Measurements from ENCODE around the gene C19orf25. TPM values are rescaled to one million over a fixed set of nuclear protein-coding genes. Genes with fewer than 3 reads are reported as not detected.

The C19orf25 gene
- total RNA-seq, 4 donors from 2014 or later: 34.3 to 49.6 (median 45.7) TPM

DNA sequence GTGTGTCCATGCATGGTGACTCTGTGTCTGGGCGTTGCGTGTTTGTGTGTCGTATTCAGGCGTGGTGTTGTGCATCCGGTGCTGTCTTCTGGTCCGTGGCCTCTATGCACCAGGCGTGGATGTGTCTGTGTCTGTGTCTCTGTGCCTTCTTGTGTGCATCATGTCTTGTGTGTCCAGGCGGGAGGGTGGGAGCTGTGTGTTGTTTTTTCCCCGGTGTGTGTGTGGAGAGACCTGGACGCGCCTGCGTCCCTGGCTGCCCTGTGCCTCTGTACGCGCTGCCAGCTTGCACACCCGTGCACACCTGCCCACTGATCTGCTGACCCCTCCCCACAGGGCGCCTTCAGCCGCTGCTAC is 45.9 kb upstream of the C19orf25 start:
- DNase-seq (ENCODE audit: low spot score in 2 of 2): no peak
- 51 to 60% methylated on average over 17 of the region's 17 CpGs for WGBS, 2 donors
- TF ChIP-seq CTCF (IDR thresholded peaks at IDR 0.05) (no peak), POLR2A (IDR thresholded peaks at IDR 0.05) (no peak)
- intact Hi-C loops (cut with DNase I; ENCODE audit: low total_unique reads): no loop called here
- no peak overlapping the region for H3K4me3 ChIP-seq (ENCODE audit: low read depth, poor library complexity, severe bottlenecking)

- TF ChIP-seq POLR2A (IDR thresholded peaks at IDR 0.05) (no peak), CTCF (IDR thresholded peaks at IDR 0.05) (no peak)
- intact Hi-C loops (cut with DNase I; ENCODE audit: low total_unique reads): no loop called here
- DNase-seq (ENCODE audit: low spot score in 2 of 2): no peak
- no peak overlapping the region for H3K4me3 ChIP-seq (ENCODE audit: low read depth, poor library complexity, severe bottlenecking)
- 7 to 10% methylated on average over 34 to 36 of the region's 49 CpGs for WGBS, 2 donors
Observed at GRCh38 chr19:1524287-1524971, 45.4 kb upstream of the C19orf25 start.

DNA sequence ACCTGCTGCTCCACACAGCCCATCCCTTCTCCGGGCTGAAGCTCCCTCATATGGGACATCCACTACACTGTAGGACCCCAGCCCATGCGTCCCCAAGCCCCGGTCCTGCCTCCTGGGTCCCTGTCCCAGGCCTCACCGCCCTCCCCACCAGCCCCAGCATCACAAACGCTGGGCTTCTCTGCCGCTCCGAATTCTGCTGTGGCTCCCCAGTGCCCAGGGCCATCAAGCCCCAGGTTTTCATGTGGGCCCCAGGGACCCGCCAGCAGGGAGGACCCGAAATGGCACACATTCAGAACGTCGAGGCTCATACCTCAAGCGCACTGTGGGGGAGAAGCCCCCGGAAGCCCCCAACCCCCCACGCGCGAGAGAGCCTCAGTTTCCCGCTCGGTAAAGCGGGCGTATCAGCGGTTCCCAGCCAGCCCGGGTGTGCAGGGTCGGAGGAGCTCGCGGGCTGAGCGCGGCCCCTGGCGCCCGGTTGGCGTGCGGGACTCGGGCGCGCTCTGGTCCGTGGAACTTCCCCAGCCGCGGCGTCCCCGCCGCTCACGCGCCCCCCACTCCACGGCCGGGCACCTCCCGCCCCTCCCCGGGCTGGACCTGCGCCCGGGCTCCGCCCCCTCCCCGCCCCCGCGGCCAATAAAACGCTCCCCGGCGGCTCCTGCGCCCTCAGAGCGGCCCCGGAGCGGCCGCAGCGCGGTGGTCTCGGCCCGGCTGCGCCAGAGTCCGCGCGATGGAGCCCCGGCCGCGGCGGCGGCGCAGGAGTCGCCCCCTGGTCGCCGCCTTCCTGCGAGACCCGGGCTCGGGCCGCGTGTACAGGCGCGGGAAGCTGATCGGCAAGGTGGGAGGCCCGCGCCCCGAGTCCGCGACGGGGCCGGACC is 44.6 kb upstream of the C19orf25 start, which contains the start of gene PLK5:
PLK5 (plus strand) TSS at position 666 of the 875 bp plus-strand sequence. CDS start 2,920 bp downstream, outside the sequence.
- intact Hi-C loops (cut with DNase I; ENCODE audit: low total_unique reads): no loop called here
- no peak for TF ChIP-seq POLR2A (IDR thresholded peaks at IDR 0.05)
- no peak for TF ChIP-seq CTCF (IDR thresholded peaks at IDR 0.05)
- no peak for DNase-seq (ENCODE audit: low spot score in 2 of 2)
- no peak within 1 kb of the TSS for H3K4me3 ChIP-seq (ENCODE audit: low read depth, poor library complexity, severe bottlenecking)
- WGBS, 2 donors: 13 to 25% methylated on average over 20 to 40 of the region's 92 CpGs

- no peak overlapping the region for H3K4me3 ChIP-seq (ENCODE audit: low read depth, poor library complexity, severe bottlenecking)
- DNase-seq (ENCODE audit: low spot score in 2 of 2): no peak
- intact Hi-C loops (cut with DNase I; ENCODE audit: low total_unique reads): no loop called here
- TF ChIP-seq POLR2A (IDR thresholded peaks at IDR 0.05): no peak
- no peak for TF ChIP-seq CTCF (IDR thresholded peaks at IDR 0.05)
- 62 to 72% methylated on average over 18 of the region's 18 CpGs for WGBS, 2 donors
Observed at GRCh38 chr19:1522838-1523237, 43.8 kb upstream of the C19orf25 start.

GRCh38 chr19:1522061-1522460 is 43.0 kb upstream of the C19orf25 start:
- DNase-seq (ENCODE audit: low spot score in 2 of 2): no peak
- no peak overlapping the region for H3K4me3 ChIP-seq (ENCODE audit: low read depth, poor library complexity, severe bottlenecking)
- intact Hi-C loops (cut with DNase I; ENCODE audit: low total_unique reads): no loop called here
- TF ChIP-seq POLR2A (IDR thresholded peaks at IDR 0.05) (no peak), CTCF (IDR thresholded peaks at IDR 0.05) (no peak)
- WGBS, 2 donors: 78 to 81% methylated on average over 10 of the region's 10 CpGs
